ENCODE measurements around the gene PLEKHA6.
A peak's percentile ranks its signal among the peaks of the same experiment; 100 is the strongest.

PLEKHA6 gene

DNA sequence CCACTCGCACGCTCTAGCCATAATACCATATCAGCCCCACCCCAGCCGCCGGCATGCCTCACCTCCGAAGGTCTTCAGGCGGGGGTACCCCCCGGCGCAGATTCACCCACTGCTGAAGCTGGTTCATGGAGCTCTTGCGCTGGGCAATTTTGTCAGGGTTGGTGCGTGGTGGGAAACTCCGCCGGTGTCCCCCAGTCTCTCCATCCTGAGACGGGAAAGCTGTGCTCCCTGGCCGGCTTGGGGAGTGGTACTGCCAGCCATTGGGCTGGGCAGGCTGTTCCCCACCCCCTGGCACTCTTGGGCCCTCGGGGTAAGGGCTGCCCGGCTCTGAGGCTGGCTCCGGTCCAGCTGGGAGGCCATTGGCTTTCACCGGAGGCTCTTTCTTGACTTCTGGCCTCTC, 100.5 kb downstream of the PLEKHA6 start:
- Histone ChIP-seq H3K27me3 (ENCODE audit: insufficient read depth, low read length) (no peaks in the 10 kb centered on the region), H4K12ac (ENCODE audit: low read depth, low read length) (no peak overlapping the region), H3K4ac (ENCODE audit: low read depth, low read length) (no peak overlapping the region), H4K8ac (ENCODE audit: low read depth, low read length) (no peak overlapping the region), H2BK12ac (ENCODE audit: low read length) (no peak overlapping the region), H3K23ac (ENCODE audit: low read length) (no peak overlapping the region), H3K14ac (ENCODE audit: low read length) (no peak overlapping the region), H3K9me3 (ENCODE audit: insufficient read depth, low read depth, low read length) (no peaks in the 10 kb centered on the region), H2AK5ac (ENCODE audit: low read length) (no peak overlapping the region), H4K91ac (ENCODE audit: low read depth, low read length) (no peak overlapping the region), H3K4me2 (ENCODE audit: low read length) (no peak overlapping the region), H3K4me1 (ENCODE audit: control insufficient read depth in 1 of 2, insufficient read depth in 2 of 2, low read length in 2 of 2) (peaks cover 0 to 18% of the 10 kb centered on the region in 2 experiments), H3K18ac (ENCODE audit: low read length) (no peak overlapping the region), H2BK5ac (ENCODE audit: low read depth, low read length, poor library complexity) (no peak overlapping the region), H3K79me2 (ENCODE audit: control insufficient read depth, insufficient read depth, low read length, poor library complexity) (no peaks in the 10 kb centered on the region), H3K9ac (ENCODE audit: low read length) (no peak overlapping the region), H3K79me1 (ENCODE audit: low read length) (no peaks in the 10 kb centered on the region), H3K4me3 (ENCODE audit: low read depth, low read length) (no peak overlapping the region), H2BK120ac (ENCODE audit: insufficient read depth, low read length, poor library complexity) (no peak overlapping the region), H3K27ac (ENCODE audit: low read depth, low read length) (no peak overlapping the region), H2AFZ (ENCODE audit: insufficient read depth, low read length, poor library complexity) (no peak overlapping the region), H3K36me3 (ENCODE audit: control insufficient read depth in 1 of 2, insufficient read depth in 2 of 2, low read length in 2 of 2) (peaks cover 44 to 54% of the 10 kb centered on the region in 2 experiments)
- DNase-seq, result no peak
- WGBS (ENCODE audit: extremely low coverage, insufficient coverage, insufficient read length), result no CpG with 5 or more reads among the region's 18 CpGs

DNA sequence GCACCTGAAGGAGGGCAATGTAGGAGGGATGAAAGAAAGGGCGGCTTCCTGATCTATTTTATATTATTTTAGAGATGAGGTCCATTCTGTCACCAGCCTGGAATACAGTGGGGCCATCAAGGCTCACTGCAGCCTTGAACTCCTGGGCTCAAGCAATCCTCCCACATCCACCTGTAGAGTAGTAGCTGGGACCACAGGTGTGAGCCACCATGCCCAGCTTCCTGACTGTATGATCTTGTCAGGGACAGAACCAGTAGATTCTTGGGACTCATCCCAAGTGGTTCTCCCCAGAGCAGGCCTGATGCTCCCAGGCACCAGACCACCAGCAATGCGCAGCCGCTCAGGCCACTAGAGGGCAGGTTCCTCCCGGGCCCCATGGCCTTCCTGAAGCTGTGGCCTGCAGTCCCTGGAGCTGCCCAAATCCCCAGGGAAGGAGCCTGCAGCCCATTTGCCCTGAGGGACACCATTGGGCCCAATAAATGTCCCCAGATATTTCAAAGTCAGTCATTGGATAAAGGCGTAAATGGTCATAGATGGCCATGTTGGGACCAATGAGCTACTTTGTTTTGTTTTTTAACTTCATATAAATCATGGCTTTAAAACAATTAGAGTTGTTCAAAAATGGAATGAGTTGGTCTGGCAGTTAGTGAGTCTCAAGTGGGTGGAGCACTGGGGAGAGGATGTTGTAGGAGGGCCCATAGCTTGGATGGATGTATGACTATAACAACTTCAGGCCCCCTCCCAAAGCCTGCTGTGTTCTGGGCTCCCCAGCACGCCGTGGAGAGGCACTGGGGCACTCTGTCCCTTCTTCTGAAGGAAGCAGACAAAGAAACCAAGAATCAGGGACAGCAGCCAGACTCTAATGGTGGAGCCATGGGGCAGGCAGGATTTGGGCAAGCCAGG, 101.3 kb downstream of the PLEKHA6 start:
- Histone ChIP-seq H3K23ac (ENCODE audit: low read length) (no peak overlapping the region), H3K4me2 (ENCODE audit: low read length) (no peak overlapping the region), H3K36me3 (ENCODE audit: control insufficient read depth in 1 of 2, insufficient read depth in 2 of 2, low read length in 2 of 2) (peaks cover 44 to 53% of the 10 kb centered on the region in 2 experiments), H2AFZ (ENCODE audit: insufficient read depth, low read length, poor library complexity) (no peak overlapping the region), H2BK120ac (ENCODE audit: insufficient read depth, low read length, poor library complexity) (no peak overlapping the region), H3K27ac (ENCODE audit: low read depth, low read length) (no peak overlapping the region), H3K79me2 (ENCODE audit: control insufficient read depth, insufficient read depth, low read length, poor library complexity) (no peaks in the 10 kb centered on the region), H4K12ac (ENCODE audit: low read depth, low read length) (no peak overlapping the region), H3K79me1 (ENCODE audit: low read length) (no peaks in the 10 kb centered on the region), H3K27me3 (ENCODE audit: insufficient read depth, low read length) (no peaks in the 10 kb centered on the region), H2BK12ac (ENCODE audit: low read length) (no peak overlapping the region), H4K91ac (ENCODE audit: low read depth, low read length) (no peak overlapping the region), H3K9me3 (ENCODE audit: insufficient read depth, low read depth, low read length) (no peaks in the 10 kb centered on the region), H3K4me1 (ENCODE audit: control insufficient read depth in 1 of 2, insufficient read depth in 2 of 2, low read length in 2 of 2) (peaks cover 0 to 20% of the 10 kb centered on the region in 2 experiments), H3K14ac (ENCODE audit: low read length) (no peak overlapping the region), H3K18ac (ENCODE audit: low read length) (no peak overlapping the region), H3K4ac (ENCODE audit: low read depth, low read length) (no peak overlapping the region), H3K4me3 (ENCODE audit: low read depth, low read length) (no peak overlapping the region), H4K8ac (ENCODE audit: low read depth, low read length) (no peak overlapping the region), H2BK5ac (ENCODE audit: low read depth, low read length, poor library complexity) (no peak overlapping the region), H3K9ac (ENCODE audit: low read length) (no peak overlapping the region), H2AK5ac (ENCODE audit: low read length) (peak overlapping the region; percentile 47)
- no CpG with 5 or more reads among the region's 7 CpGs for WGBS (ENCODE audit: extremely low coverage, insufficient coverage, insufficient read length)
- peak; percentile 62 to 68 for DNase-seq

DNA sequence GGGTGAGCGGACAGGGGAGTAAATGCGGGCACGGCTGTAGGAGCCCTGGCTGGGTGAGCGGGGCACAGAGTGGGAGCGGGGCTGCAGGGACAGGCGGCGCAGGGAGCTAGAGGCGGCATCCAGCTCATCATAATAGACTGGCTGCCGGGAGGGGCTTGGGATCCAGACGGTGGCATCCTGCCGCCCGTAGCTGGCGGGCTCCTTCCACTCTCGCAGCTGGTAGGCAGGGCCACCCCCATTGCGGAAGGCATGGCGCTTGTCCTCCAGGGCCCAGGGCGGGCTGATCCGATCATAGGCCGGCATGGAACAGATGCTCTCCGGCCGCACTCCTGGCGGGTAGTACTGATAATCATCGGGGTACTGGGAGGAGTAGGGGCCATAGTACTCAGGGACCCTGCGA, 102.3 kb downstream of the PLEKHA6 start:
- H3K23ac ChIP-seq (ENCODE audit: low read length), result no peak overlapping the region
- no peak overlapping the region for H2AFZ ChIP-seq (ENCODE audit: insufficient read depth, low read length, poor library complexity)
- no peak overlapping the region for H4K12ac ChIP-seq (ENCODE audit: low read depth, low read length)
- no peak overlapping the region for H3K14ac ChIP-seq (ENCODE audit: low read length)
- H3K4me3 ChIP-seq (ENCODE audit: low read depth, low read length), result no peak overlapping the region
- H3K4me2 ChIP-seq (ENCODE audit: low read length), result no peak overlapping the region
- no peak overlapping the region for H2BK12ac ChIP-seq (ENCODE audit: low read length)
- no peak overlapping the region for H4K91ac ChIP-seq (ENCODE audit: low read depth, low read length)
- no peak for DNase-seq
- H3K79me1 ChIP-seq (ENCODE audit: low read length), result no peaks in the 10 kb centered on the region
- H2AK5ac ChIP-seq (ENCODE audit: low read length), result no peak overlapping the region
- peaks cover 0 to 15% of the 10 kb centered on the region in 2 experiments for H3K4me1 ChIP-seq (ENCODE audit: control insufficient read depth in 1 of 2, insufficient read depth in 2 of 2, low read length in 2 of 2)
- no peak overlapping the region for H2BK5ac ChIP-seq (ENCODE audit: low read depth, low read length, poor library complexity)
- no peaks in the 10 kb centered on the region for H3K9me3 ChIP-seq (ENCODE audit: insufficient read depth, low read depth, low read length)
- peaks cover 41 to 46% of the 10 kb centered on the region in 2 experiments for H3K36me3 ChIP-seq (ENCODE audit: control insufficient read depth in 1 of 2, insufficient read depth in 2 of 2, low read length in 2 of 2)
- whole genome bisulfite sequencing (ENCODE audit: extremely low coverage, insufficient coverage, insufficient read length), result no CpG with 5 or more reads among the region's 24 CpGs
- no peak overlapping the region for H3K4ac ChIP-seq (ENCODE audit: low read depth, low read length)
- H3K9ac ChIP-seq (ENCODE audit: low read length), result no peak overlapping the region
- H4K8ac ChIP-seq (ENCODE audit: low read depth, low read length), result no peak overlapping the region
- no peak overlapping the region for H3K27ac ChIP-seq (ENCODE audit: low read depth, low read length)
- H2BK120ac ChIP-seq (ENCODE audit: insufficient read depth, low read length, poor library complexity), result no peak overlapping the region
- H3K27me3 ChIP-seq (ENCODE audit: insufficient read depth, low read length), result no peaks in the 10 kb centered on the region
- H3K18ac ChIP-seq (ENCODE audit: low read length), result no peak overlapping the region
- no peaks in the 10 kb centered on the region for H3K79me2 ChIP-seq (ENCODE audit: control insufficient read depth, insufficient read depth, low read length, poor library complexity)

DNA sequence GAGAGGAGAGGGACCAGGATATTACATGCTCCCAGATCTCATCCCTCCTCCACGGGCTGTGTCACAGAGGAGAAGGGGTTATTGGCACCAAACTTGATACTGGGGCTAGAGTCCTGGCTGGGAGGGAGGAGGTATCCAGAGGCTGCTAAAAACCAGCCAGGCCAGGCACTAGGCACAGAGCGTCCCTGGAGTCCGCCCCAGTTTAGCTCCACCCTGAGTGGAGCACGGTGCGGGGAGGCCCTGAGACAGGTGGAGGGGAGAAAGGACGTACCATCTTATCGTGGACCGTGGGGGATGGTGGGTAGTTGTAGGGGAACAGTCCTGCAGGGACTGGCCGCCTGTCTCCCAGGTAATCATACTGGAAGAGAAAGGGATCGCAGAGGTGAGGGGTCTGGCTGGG, 103.2 kb downstream of the PLEKHA6 start:
- Histone ChIP-seq H3K14ac (ENCODE audit: low read length) (no peak overlapping the region), H3K4ac (ENCODE audit: low read depth, low read length) (no peak overlapping the region), H3K4me1 (ENCODE audit: control insufficient read depth in 1 of 2, insufficient read depth in 2 of 2, low read length in 2 of 2) (peaks cover 0 to 13% of the 10 kb centered on the region in 2 experiments), H3K9me3 (ENCODE audit: insufficient read depth, low read depth, low read length) (no peaks in the 10 kb centered on the region), H4K12ac (ENCODE audit: low read depth, low read length) (no peak overlapping the region), H2AFZ (ENCODE audit: insufficient read depth, low read length, poor library complexity) (no peak overlapping the region), H2BK5ac (ENCODE audit: low read depth, low read length, poor library complexity) (no peak overlapping the region), H3K23ac (ENCODE audit: low read length) (no peak overlapping the region), H3K27me3 (ENCODE audit: insufficient read depth, low read length) (no peaks in the 10 kb centered on the region), H3K36me3 (ENCODE audit: control insufficient read depth in 1 of 2, insufficient read depth in 2 of 2, low read length in 2 of 2) (peaks cover 36 to 39% of the 10 kb centered on the region in 2 experiments), H3K79me2 (ENCODE audit: control insufficient read depth, insufficient read depth, low read length, poor library complexity) (no peaks in the 10 kb centered on the region), H3K79me1 (ENCODE audit: low read length) (no peaks in the 10 kb centered on the region), H2BK120ac (ENCODE audit: insufficient read depth, low read length, poor library complexity) (no peak overlapping the region), H4K91ac (ENCODE audit: low read depth, low read length) (no peak overlapping the region), H3K4me2 (ENCODE audit: low read length) (no peak overlapping the region), H3K9ac (ENCODE audit: low read length) (no peak overlapping the region), H3K4me3 (ENCODE audit: low read depth, low read length) (peak overlapping the region; percentile 40), H4K8ac (ENCODE audit: low read depth, low read length) (peak overlapping the region; percentile 17), H3K27ac (ENCODE audit: low read depth, low read length) (no peak overlapping the region), H2AK5ac (ENCODE audit: low read length) (no peak overlapping the region), H3K18ac (ENCODE audit: low read length) (no peak overlapping the region), H2BK12ac (ENCODE audit: low read length) (no peak overlapping the region)
- WGBS (ENCODE audit: extremely low coverage, insufficient coverage, insufficient read length), result no CpG with 5 or more reads among the region's 10 CpGs
- no peak for DNase-seq

Measured in trophoblast cell (in vitro differentiated cells and primary cell).